ENCODE data around the gene OR5K4.

OR5K4 gene, protein sequence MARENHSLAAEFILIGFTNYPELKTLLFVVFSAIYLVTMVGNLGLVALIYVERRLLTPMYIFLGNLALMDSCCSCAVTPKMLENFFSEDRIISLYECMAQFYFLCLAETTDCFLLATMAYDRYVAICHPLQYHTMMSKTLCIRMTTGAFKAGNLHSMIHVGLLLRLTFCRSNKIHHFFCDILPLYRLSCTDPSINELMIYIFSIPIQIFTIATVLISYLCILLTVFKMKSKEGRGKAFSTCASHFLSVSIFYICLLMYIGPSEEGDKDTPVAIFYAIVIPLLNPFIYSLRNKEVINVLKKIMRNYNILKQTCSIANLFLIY

DNA sequence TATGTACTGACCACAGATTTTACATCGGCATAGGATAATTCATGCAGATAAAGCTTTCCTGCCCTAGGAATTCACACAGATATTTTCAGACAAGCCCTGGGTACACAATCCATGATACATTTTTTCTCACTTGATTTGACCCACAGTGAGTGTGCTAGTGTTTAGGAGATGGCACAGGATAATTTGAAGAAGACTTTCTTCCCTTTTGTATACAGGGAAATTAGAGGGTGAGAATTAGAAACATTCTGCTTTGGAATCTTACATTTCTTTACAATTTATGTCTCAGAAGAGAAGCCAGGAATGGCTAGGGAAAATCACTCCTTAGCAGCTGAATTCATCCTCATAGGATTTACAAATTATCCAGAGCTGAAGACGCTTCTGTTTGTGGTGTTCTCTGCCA is at the start of gene OR5K4:
TSS of gene OR5K4 (plus strand) at position 301 of the 400 bp plus-strand sequence. CDS start at position 301, 0 bp downstream.
- DNase-seq, result no peak

DNA sequence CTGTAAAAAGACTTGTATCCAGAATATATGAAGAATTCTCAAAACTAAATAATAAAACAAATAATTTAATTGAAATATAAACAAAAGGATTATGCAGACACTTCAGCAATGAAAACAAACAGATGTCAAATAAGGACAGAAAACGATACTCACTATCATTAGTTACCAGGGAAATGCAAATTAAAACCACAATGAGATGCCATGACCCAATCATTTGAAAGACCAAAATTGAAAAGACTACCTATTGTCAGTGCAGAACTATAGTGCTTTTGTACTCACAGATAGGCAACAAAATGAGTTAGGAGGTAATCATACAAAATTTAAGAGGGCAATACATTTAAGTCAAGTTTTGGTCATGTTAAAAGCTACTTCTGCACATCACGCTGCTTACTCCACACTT is 31.6 kb upstream of the OR5K4 start:
- no peak for DNase-seq

DNA sequence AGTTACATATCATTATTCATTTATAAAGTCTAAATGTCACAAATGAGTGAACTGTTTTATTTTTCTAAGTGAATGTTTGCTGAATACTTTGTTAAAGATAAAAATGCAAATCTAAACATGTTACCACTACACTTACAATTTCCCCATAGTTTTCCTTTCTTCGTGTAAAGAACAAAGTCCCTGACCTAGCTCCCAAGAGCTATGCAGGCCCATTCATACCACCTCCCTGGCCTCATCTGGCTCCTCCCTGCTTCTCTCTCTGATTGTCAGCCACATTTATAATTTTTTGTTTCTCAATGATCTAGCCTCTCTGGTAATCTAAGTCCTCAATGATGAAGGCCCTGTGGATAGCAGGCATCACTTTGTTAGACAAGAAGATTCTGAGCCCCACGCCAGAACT is 31.0 kb upstream of the OR5K4 start:
- DNase-seq, result no peak

DNA sequence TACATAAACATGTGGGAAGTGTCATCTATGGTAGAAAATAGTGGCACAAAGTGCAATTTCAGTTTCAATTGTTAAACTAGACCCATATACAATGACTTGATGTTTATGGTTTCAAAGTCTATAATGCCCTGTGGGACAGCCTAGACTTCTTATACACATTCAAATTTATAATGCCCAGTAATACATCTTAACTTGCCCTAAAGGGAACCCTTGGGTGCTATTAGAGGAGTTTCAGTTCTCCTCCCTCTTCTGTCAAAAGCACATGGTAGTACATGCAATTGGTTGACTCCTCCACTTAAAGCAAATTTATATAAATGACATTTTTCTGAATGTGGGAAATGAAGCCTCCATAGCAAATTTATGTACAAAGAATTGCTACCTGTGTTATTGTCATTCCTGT is 30.2 kb upstream of the OR5K4 start:
- no peak for DNase-seq

DNA sequence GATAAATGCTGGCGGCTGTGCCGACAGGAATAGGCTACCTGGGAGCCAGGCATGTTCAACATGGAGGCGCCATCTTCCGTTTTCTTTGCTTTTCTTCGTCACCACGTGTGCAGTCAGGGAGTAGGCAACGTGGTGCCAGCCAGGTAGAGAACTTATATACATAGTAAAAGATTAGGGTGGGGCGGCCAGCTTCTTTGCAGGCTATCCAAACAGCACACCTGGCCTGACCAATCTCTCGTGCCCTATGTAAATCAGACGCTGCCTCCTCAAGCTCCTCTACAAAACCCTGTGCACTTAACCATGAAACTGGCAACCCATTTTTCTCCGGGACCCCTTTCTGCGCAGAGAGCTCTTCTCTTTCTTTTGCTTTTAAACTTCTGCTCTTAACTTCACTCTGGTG is 28.6 kb upstream of the OR5K4 start:
- DNase-seq, result no peak

DNA sequence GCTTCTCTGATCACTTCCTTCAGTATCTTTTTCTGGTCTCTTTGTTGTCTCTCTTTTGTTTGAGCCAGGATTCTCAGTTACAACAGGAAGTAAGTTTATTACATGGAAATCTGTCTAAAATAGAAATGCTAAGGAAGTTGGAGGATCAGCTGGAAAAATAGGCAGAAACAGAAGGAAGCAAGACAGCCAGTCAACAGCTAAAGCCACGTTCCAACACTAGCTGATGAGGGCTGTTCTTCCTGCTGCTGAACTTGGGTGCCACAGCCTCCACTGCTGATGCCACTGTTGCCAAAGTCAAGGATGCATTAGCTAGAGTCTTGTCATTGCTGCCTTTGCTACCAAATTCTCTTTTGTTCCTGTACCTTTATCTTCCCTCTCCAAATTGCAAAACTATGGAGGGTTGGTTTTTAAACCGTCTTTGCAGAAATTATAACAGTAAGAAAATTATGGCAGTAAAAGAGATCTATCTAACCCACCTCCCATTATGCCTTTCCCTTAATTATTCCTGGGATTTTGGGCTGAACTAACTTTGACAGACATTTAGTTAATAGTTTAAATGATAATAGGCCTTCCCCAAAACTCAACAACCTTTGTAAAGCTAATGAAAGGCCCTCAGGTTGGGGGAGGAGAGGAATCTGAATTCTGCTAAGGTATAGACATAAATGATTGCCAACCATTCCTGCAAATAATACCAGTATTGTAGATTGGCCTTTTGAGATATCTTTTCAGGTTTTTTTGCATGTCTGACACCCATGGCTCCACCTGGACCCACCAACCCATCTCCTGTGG is 27.4 kb upstream of the OR5K4 start:
- no peak for DNase-seq

DNA sequence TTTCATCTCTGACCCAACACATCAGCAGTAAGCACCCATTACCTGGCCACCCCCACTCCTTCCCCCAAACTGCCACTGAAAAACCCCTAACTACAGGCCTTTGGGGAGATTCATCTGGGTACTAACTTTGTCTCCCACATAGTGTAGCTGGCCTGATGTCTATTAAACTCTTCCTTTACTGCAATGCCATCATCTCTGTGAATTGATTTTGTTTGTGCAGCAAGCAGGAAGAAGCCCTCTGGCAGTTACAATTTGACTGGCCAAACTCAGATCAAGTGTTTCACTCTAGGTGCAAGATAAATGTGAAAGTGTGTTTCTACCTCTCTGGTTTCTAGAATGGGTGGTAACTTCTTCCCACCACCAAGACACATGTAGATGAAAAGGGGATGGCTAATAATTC is 26.7 kb upstream of the OR5K4 start:
- no peak for DNase-seq

DNA sequence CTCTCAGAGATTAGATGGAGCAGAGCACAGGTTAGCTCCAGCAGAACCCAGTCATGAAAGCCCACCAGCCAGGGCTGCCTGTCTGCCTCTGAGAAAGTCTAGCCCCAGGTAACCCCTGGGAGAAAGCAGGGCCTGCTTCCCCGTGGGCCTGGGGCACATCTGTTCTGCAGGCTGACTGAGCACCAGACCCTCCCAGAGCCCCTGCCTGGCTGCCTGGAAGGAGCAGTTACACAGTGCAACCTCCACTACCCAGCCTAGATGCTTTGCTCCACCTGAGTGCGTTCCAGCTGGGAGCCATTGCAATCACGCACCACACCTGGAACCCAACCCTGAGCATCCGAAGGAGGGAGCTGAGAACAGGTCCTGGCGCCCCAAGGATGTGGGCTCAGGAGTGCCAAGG is 24.7 kb upstream of the OR5K4 start:
- DNase-seq, result no peak

DNA sequence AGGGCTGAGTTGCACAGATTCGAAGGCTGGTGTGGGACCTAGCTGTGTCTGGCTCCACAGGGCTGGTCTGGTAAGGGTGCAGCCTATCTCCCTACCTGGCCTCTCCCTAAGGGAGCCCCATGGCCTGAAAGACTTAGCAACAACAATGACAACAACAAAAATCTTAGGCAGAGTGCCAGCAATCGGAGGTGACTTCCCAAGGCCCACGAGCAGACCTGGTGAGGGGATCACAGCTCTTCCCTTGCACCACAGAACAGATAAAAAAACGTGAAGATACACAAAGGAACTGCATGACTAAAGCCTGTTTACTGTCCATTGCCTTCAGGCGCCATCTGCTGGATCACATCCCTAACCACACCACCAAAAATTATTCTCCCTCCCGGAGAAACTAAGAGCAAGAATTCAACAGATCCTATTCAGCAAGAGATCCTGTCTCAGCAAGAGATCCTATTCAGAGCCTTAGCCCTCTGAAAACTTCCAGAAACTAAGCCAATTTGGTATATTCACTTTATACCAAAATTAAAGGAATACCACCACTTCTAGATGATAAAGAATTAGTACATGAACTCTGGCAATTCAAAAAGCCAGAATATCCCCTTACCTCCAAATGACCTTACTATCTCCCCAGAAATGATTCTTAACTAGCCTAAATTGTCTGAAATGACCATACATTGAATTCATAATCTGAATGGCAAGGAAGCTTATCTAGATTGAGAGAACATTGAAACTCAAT is 24.1 kb upstream of the OR5K4 start:
- DNase-seq, result peak; percentile 70 to 73

DNA sequence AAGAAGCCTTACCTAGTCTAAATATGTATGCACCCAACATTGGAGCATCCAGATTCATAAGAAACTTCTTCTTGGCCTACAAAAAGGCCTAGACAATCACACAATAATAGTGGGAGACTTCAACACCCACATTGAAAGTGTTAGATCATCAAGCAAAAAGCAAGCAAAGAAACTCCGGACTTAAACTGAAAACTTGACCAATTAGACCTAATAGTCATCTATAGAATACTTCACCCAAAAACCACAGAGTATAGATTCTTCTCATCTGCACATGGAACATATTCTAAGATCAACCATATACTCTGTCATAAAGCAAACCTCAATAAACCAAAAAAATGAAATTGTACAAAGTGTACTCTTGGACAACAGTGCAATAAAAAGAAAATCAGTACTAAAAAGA is 22.3 kb upstream of the OR5K4 start:
- DNase-seq, result no peak

DNA sequence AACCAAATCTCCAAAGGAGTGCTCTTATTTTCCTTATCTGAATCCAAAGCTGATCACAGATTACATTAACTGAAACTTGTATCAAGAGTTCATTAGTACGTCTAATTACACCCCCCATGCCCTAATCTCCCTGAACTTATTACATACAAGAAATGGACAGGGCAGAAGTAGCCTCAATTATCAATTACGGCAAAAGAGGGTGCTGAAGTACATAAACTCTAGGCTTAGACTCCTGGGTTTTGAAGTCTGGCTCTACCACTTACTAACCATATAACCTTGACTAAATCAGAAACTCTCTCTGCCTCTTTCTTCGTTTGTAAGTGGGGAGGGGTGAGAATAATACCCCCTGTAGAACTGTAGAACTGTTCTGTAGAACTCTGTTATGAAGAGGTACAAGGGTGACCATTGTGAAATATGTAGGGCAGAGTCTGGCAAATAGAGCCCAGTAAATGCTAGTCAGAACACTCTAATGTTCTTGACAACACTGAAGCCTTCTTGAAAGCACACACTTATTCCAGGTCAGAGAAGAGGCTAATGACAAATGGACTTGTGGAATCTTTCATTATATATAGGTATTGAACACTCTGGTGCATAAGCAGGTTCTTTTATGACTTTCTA is 19.6 kb upstream of the OR5K4 start:
- peak; percentile 72 to 76 for DNase-seq

DNA sequence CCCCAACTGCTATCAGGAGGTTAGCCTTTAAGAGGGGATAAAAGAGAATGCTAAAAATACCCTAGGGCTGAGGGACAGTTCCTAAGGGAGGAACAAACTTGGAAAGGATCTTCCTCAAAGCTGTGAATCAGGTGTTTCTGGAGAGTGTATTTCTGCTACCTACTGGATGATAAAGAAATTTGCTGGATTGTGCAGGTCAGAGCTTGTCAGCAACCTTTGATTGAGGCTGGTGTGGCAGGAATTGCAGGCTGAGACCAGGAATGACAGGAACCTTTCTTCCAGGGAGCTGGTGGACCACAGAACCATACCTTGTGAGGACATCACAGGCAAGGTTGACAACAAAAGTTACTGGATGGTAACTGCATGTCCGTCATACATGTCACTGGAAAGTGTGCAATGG is 14.6 kb upstream of the OR5K4 start:
- DNase-seq, result no peak

DNA sequence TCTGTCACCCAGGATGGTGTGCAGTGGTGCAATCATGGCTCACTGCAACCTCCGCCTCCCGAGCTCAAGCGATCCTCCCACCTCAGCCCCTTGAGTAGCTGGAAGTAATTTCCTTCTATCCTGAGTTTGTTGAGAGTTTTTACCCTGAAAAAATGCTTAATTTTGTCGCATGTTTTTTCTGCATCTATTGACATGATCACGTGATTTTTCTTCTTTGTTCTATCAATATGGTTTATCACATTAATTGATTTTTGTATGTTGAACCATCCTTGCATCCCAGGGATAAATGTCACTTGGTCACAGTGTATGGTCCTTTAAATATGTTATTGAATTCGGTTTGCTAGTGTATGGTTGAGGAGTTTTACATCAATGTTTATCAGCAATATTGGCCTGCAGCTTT is 11.9 kb upstream of the OR5K4 start:
- no peak for DNase-seq

DNA sequence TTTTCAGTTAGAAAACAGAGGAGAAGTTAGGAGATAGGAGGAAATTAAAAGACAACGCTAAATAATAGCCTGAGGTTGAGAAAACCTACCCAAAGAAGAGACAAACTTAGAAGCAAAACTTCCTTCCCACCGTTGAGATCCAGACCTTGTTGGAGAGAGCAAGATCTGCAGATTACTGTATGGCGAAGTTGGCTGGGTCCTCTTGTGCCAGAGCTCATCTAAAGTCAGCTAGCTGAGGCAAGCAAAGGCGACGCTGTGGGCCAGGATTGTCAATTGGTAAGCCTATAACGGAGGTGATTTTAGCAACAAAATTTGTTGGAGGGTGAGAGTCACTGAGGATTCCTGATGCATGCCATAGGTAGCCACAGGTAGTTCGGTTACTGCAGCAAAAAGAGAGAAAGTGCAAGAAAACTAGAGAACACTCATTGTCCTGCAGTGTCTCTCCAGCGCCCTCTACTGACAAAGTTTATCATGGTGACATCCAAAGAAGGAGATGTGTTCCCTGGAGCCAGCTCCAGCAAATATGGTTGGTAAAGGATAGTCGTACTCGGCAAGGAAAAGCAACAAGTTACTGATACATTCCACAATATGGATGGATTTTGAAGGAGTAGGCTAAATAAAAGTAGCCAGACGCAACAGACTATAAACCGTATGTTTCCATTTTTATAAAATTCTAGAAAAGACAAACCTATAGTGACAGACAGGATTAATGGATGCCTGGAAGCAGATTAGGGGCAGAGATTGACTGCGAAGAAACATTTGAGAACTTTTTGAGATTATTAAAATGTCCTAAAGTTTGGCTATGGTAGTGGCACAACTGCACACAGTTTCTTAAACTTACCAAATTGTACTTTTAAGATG is 9.8 kb upstream of the OR5K4 start:
- peak; percentile 39 to 68 for DNase-seq

DNA sequence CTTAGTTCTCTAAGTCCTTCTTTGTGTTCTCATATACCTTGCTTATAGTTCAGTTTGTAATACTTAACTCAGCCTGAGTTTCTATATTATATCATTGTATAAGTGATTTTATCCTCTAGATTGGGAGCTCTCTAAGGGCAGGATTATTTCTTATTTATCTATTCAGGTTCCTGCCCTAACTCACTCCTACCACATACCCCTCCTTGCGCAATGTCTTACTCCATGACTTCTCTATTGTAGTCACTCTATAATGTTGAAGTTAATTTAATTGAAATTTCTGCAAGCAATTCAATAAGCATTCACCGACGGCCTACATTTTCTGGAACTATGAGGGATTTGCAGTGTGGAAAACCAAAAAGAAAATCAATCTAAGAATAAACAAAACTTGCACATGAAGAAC is 3.6 kb upstream of the OR5K4 start:
- DNase-seq, result no peak

DNA sequence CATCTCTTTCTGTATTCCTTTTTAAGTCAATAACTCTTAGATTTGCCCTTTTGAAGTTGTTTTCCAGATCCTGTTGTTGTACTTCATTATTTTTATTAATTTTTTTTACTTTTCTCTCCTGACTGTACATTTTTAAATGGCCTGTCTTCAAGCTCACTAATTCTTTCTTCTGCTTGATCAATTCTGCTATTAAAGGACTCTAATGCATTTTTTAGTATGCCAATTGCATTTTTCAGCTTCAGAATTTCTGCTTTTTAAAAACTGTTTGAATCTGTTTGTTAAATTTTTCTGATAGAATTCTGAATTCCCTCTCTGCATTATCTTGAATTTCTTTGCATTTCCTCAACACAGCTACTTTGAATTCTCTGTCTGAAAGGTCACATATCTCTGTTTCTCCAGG is 5.6 kb downstream of the OR5K4 start:
- no peak for DNase-seq

DNA sequence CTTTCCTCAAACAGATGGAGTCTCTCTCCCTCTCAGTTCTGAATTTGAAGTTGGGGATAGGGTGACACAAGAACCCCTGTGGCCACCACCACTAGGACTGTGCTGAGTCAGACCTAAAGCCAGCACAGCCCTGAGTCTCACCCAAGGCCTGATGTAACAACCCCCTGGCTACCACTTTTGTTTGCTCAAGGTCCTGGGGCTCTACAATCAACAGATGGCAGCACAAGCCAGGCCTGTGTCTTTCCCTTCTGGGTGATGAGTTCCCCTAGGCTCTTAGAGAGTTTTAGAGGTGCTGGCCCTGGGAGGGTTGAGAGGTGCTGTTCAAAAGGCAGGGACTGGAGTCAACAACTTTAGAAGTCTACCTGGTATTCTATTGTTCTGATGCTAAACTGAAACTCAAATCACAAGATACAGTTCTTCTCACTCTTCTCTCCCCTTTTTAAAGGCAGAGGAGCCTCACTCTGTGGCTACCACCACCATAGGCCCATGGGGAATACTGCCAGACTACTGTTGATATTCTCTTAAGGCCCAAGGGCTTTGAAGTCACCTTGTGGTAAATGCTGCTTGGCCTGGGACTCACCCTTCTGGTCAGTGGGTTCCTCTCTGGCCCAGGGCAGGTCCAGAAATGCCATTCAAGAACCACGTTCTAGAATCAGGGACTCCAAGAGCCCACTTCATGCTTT is 6.5 kb downstream of the OR5K4 start:
- no peak for DNase-seq

DNA sequence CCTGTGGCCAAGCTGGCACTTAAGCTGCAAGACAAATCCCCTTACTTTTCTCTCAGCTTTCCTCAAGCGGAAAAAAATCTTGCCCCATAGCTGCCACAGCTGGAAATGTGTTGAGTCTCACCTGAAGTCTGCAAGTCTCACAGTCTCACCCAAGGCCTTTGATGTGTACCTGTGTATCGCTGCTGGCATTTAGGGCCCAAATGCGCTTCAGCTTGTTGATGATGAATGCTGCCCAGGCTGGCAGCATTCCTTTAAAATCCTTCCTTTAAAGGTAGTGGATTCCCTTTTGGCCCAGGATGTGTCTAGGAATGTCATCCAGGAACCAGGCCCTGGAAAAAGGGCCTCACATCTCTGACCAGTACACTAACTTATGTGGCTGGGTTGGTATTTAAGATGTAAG is 7.0 kb downstream of the OR5K4 start:
- no peak for DNase-seq

DNA sequence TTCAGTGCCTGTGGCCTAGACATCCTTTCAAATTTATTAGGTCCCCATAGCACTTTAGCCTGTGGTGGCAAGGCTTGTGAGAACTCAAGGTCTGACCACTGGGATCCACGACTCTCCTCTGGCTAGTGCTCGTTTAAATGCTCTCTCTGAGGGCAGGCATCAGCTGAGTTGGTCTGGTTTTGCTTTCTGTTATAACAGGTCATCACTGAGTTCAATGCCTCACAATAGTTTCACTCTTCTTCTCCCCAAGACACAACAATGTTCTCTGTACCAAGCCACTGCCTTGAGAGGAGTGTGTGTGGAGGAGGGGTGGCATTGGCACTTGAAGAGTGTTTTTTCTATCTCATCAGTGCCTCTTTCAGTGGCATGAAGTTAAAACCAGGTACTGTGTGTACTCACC is 7.6 kb downstream of the OR5K4 start:
- no peak for DNase-seq

DNA sequence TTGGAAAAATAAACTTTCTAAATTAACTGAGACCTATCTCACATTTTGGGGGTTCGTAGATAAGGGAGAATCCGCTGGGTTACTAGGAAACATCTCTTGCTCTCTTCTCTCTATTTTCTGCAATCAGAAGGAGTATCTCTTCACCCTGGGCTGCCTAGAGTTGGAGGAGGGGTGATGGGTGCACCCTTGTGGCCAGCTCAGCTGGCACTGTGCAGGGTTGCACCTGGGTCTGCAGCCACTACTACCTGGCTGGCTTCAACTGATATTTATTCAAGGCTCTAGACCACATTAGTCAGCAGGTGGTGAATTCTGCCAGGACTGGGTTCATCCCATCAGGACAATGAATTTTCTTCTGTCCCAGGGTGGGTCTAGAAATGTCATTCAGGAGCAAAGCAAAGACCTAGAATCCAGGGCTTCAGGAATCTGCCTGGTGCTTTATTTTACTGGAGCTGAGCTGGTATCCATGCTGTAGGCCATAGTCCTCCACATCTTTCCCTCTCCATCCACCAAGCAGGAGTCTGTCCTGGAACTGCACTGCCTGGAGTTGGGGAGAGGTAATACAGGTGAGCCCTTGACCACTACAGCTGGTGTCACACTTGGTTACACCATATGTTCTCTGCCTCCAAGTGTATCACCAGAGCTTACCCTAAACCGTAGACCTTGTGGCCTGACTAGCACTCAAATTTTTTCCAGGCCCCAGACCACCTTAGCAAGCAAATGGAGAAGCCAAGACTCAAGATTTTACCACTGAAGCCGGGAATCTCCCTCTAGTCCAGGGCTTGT is 14.0 kb downstream of the OR5K4 start:
- no peak for DNase-seq

DNA sequence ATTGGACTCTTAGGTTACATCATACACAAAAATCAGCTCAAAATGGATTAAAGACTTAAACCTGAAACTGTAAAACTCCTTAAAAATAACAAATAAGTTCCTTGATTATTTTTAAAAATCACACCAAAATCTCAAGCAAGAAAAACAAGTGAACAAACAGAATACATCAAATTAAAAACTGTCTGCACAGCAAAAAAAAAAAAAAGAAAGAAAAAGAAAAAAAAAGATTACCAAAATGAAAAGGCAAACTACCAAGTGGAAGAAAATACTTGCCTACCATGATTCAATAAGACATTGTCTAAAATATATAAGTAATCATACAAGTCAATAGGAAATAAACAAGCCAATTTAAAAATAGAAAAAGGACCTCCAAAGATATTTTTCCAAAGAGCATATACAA is 17.5 kb downstream of the OR5K4 start:
- no peak for DNase-seq
